NCI-H146 (cell line): ENCODE results near the gene ERO1B.

ENCODE experiments used
- DNase-seq: peaks from one replicate; lab custom pipeline; 2025; lab: John Stamatoyannopoulos, UW

Gene ERO1B

GRCh38 chr1:236253918-236254637 lies 27.7 kb downstream of the ERO1B start:
- no peak for DNase-seq

- no peak for DNase-seq
These were observed 28.6 kb downstream of the ERO1B start for GRCh38 chr1:236253119-236253518.

GRCh38 chr1:236251587-236251986 lies 30.2 kb downstream of the ERO1B start:
- no peak for DNase-seq

- DNase-seq: no peak
These were observed 34.5 kb downstream of the ERO1B start for GRCh38 chr1:236247286-236247685.

- no peak for DNase-seq
These were observed 39.2 kb downstream of the ERO1B start for GRCh38 chr1:236242568-236242967.

- DNase-seq: no peak
These were observed 41.1 kb downstream of the ERO1B start for GRCh38 chr1:236240675-236241074.

- DNase-seq: no peak
These were observed 42.6 kb downstream of the ERO1B start for GRCh38 chr1:236239092-236239585.

- no peak for DNase-seq
These were observed 46.6 kb downstream of the ERO1B start for GRCh38 chr1:236235116-236235515.

- DNase-seq: no peak
These were observed 53.3 kb downstream of the ERO1B start for GRCh38 chr1:236228411-236228810.

GRCh38 chr1:236222632-236223031 lies 59.1 kb downstream of the ERO1B start:
- no peak for DNase-seq

- no peak for DNase-seq
These were observed 61.3 kb downstream of the ERO1B start for GRCh38 chr1:236220473-236220872.

GRCh38 chr1:236214761-236215160 lies 67.0 kb downstream of the ERO1B start:
- no peak for DNase-seq

- DNase-seq: no peak
These were observed 68.2 kb downstream of the ERO1B start for GRCh38 chr1:236213534-236213933.

- no peak for DNase-seq
These were observed 69.9 kb downstream of the ERO1B start for GRCh38 chr1:236211815-236212214.

GRCh38 chr1:236209713-236210112 lies 72.0 kb downstream of the ERO1B start:
- DNase-seq: no peak

GRCh38 chr1:236209185-236209584 lies 72.6 kb downstream of the ERO1B start:
- no peak for DNase-seq

GRCh38 chr1:236207569-236207968 lies 74.2 kb downstream of the ERO1B start:
- no peak for DNase-seq

- no peak for DNase-seq
These were observed 74.6 kb downstream of the ERO1B start for GRCh38 chr1:236207121-236207520.

GRCh38 chr1:236206548-236206947 lies 75.2 kb downstream of the ERO1B start:
- no peak for DNase-seq

GRCh38 chr1:236204656-236205055 lies 77.1 kb downstream of the ERO1B start:
- DNase-seq: no peak

GRCh38 chr1:236204039-236204438 lies 77.7 kb downstream of the ERO1B start:
- no peak for DNase-seq

GRCh38 chr1:236201786-236202185 lies 80.0 kb downstream of the ERO1B start:
- DNase-seq: no peak

GRCh38 chr1:236200925-236201324 lies 80.8 kb downstream of the ERO1B start:
- DNase-seq: no peak

- DNase-seq: no peak
These were observed 88.6 kb downstream of the ERO1B start for GRCh38 chr1:236193184-236193583.
